GM18499 (cell line): ENCODE results near the gene PRC1.
"Not testable (repeated sequence)": the region's sequence is repeated elsewhere in the genome, so short reads cannot be mapped to it uniquely, and the experiment has no call there.

Source experiments
- ATAC-seq: cut with Tn5 transposase; IDR thresholded peaks from one replicate; pipeline ENCODE4 v1.9.1; 2021; ENCODE audit warnings: moderate number of reproducible peaks; ENCODE audit not compliant: insufficient read depth, unreplicated experiment

Gene PRC1

GRCh38 chr15:90938261-90938660 lies 56.1 kb downstream of the PRC1 start:
- no peak for ATAC-seq

GRCh38 chr15:90936823-90937222 lies 57.5 kb downstream of the PRC1 start:
- ATAC-seq: no peak

DNA sequence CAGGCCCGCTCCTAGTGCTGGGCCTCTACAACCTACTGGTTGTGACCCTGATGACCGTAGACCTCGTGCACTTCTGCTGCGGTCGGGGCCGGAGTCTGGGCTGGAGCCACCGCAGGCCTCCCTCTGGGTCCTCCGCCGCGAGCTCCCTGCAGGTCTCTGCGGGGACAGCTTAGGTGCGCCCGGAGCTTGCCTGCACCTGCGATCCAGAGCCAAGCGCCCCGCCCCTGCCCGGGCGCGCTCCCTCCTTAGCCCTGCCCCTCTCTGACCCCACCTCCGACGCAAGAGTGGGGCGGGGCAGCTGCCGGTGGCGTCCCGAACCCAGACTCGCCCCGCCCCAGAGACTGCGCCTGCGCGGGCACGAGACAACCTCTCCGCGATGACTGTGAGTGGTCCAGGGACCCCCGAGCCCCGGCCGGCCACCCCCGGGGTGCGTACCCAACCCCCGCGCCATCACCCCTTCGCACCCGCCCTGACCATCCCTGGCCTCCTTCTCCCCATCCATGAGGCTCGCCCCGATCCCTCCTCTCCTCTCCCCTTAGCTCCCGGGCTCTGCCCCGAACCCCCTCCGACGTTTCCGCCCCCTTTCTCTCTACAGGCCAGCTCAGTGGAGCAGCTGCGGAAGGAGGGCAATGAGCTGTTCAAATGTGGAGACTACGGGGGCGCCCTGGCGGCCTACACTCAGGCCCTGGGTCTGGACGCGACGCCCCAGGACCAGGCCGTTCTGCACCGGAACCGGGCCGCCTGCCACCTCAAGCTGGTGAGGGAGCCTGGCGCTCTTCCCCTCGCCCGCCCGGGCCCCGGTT lies 59.2 kb downstream of the PRC1 start, which contains the start of gene UNC45A:
TSS of gene UNC45A (plus strand) at position 337 of the 803 bp plus-strand sequence. CDS start at position 377, 40 bp downstream.
- ATAC-seq: no peak

DNA sequence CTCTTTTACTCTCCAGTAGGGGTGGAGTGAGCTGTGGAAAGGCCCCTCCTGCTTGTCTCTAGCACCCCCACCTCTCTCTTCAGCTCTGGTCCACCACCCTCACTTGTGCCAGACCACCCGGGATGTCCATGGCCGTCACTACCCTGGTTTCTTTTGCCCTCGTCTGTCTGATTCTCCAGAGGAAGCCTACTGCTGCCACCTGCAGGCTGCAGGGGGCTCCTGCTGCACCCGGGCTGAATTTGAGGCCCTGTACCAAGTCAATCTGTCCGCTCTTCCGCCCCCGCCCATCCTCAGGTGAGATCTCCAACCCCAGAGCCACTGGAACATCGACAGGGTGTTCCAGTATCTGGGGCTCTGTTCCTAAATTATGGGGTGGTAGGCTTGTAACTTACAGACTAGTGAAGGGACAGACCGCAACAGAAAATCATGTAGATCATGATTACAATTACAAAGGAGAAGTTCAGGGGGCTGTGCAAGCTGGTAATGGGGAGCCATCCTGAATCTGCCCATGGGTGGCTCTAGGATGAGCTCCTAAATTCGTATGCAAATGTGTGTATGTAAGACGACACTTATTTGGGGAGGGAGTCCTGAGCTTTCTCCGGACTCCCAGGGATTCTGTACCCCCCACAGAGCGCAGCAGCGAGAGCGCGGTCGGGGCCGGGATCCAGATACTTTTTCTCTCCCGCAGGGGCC lies 59.9 kb downstream of the PRC1 start:
- ATAC-seq: no peak

DNA sequence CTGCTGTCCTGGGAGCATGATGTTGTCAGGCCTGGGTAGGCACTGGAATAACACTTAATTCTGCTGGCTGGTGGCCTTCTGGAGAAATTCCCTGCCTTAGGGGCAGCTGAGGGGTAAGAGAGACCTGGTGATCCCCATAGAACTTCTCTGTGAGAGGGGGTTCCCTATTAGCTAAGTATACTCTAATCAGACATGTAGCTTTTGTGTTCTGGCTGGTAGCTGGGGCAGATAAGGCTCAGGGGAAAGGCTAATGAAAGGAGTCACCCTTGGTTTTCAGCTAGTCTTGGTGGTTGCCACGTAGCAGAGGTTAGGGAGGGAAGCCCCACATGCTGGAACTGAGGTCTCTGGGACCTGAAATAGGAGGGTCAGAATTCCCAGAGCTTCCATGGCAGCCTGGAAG lies 61.0 kb downstream of the PRC1 start:
- no peak for ATAC-seq

- no peak for ATAC-seq
Measured at GRCh38 chr15:90932660-90932991, 61.7 kb downstream of the PRC1 start.

DNA sequence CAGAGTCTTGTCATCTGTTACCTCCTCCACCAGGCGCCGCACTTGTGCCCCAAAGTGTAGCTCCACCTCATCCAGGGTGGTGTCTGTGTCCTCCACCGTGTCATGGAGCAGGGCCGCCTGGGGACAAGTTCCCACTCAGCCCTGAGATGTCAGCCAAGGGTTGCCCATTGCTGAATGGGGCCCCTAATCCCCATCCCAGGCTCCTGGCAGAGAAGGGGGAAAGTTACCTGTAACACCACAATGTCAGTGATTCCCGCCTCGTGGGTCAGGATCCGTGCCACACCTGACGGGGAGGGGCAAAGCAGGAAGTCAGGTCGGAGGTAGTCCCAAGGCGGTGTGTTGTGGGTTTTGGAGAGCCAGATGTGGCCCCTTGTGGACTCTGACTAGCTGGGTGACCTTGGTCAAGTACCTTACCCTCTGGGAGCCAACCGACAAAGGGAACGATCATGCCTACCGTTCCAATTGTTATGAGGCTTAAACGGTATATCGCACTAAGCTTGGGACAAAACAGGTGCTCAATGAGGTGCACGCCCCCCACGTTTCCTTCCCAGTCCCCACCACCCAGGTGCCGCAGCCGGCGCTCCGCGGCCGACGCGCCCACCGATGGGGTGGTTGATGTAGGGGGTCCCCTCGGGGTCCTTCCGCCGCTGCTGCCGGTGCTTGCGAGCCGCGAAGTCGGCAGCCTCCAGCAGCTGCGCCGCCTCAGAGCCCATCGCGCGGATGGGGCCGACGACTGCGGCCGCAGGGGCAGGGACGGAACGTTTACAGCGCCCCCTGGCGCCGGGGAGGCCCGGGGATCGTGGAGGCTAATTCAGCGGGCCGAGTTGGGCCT lies 62.3 kb downstream of the PRC1 start, which contains the start of gene HDDC3:
TSS of gene HDDC3 (minus strand) at position 722 of the 832 bp plus-strand sequence. CDS start at position 713, 9 bp downstream.
- no peak for ATAC-seq

- no peak for ATAC-seq
Measured at GRCh38 chr15:90931575-90931827, 62.8 kb downstream of the PRC1 start.

DNA sequence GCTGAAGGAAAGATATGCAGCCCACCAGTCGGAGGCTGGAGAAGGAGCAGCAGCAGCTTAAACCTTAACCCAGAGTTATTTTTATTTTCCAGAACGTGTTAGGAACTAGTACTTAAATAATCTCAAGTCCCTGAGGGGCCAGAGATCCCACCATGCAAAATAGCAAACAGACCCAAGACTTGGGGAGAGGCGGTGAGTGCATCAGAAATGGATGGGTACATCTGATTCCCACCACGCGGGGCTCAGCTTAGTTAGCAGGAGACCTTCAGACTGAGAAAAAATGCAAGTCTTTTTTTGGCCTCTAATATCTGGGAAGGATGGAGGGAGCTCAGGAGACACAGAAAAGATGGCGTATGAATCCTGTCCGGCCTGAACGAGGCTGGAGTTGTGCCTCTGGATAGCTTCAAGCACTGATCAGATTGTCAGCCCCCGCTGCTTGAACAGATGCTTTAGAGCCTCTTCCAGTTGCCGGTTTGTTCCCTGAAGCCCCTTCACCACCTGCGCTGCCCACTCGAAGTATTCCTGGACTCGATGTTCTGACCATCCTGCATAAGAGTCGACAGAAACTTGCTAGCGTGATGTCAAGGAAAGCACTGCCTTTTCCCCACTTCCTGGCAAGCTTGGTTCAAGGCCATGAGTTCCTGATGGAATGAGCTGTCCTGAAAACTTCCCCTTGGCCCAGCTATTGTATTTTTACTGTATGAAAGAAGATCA lies 63.3 kb downstream of the PRC1 start:
- ATAC-seq: no peak

DNA sequence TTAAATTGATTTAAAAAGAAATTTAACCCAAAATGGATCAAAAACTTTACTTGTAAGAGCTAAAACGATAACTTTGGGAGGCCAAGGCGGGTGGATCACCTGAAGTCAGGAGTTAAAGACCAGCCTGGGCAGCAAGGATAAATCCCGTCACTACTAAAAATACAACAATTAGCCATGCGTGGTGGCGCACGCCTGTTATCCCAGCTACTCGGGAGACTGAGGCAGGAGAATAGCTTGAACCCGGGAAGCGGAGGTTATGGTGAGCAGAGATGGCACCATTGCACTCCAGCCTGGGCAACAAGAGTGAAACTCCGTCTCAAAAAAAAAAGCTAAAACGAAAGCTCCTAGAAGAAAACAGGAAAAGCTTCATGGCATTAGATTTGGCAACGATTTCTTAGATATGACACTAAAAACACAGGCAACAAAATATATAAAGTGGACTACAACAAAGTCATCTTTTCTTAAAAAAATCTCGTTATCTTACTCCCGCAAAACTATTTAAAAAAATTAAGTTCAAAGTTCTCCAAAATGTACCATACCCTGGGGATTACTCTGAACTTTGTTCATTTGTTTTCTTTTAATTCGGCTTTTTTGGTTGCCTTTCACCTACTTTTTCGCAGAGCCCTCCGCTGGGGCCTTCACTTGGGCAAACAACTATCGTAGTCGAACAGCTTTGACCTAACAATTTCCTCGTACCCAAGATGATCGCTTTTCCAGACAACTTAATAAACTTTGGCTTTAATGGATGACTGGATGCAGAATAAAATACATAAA lies 64.9 kb downstream of the PRC1 start:
- ATAC-seq: no peak

GRCh38 chr15:90928106-90928505 lies 66.2 kb downstream of the PRC1 start:
- not testable (repeated sequence) for ATAC-seq

GRCh38 chr15:90926766-90927165 lies 67.6 kb downstream of the PRC1 start:
- ATAC-seq: not testable (repeated sequence)

- peak; percentile 37 for ATAC-seq
Measured at GRCh38 chr15:90924375-90924774, 70.0 kb downstream of the PRC1 start.

- not testable (repeated sequence) for ATAC-seq
Measured at GRCh38 chr15:90922712-90923322, 71.5 kb downstream of the PRC1 start.

- no peak for ATAC-seq
Measured at GRCh38 chr15:90921887-90922286, 72.4 kb downstream of the PRC1 start.

- ATAC-seq: no peak
Measured at GRCh38 chr15:90918835-90919234, 75.5 kb downstream of the PRC1 start.

- ATAC-seq: no peak
Measured at GRCh38 chr15:90918034-90918788, 76.1 kb downstream of the PRC1 start.

DNA sequence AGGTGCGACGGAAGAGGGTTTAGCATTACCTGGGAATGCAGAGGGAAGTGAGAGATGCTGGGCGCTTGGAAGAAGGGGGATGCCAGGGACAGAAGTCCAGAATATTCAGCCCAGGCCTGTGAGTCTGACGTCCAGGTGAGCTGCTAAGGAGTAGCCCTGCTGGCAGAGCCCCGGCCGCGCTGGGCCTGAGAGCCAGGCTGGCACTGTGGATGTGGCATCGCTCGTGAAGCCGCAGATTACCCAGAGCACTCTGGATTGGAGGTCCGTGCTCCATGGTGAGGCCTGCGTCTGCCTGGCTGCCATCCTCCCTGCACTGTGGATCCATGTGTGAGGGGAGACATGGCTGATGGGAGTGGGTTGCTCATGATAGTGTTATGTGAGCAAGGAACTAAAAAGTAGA lies 76.8 kb downstream of the PRC1 start:
- no peak for ATAC-seq

DNA sequence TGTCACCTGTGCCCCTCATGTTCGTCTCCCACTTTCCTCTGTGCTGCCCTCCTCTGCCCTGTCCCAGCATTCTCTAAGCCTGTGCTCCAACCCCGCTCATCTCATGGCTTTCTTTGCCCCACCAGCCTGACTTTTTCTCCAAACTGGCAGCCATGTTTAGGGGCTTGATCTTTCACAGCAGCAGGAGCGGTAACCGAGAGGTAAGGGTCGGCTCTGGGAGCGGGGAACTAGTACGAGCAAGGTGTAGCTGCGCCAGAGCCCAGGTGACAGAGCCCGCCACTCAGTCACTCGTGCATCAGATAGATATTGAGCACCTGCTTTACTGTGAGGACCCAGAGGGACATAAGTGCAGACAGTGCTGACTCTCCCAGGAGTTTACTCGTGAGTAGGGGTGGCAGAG lies 77.9 kb downstream of the PRC1 start:
- ATAC-seq: no peak
